ENCODE measurements around the gene RANGRF.
A peak's percentile ranks its signal among the peaks of the same experiment; 100 is the strongest.
"Not testable (repeated sequence)": the region's sequence is repeated elsewhere in the genome, so short reads cannot be mapped to it uniquely, and the experiment has no call there.

RANGRF gene

DNA sequence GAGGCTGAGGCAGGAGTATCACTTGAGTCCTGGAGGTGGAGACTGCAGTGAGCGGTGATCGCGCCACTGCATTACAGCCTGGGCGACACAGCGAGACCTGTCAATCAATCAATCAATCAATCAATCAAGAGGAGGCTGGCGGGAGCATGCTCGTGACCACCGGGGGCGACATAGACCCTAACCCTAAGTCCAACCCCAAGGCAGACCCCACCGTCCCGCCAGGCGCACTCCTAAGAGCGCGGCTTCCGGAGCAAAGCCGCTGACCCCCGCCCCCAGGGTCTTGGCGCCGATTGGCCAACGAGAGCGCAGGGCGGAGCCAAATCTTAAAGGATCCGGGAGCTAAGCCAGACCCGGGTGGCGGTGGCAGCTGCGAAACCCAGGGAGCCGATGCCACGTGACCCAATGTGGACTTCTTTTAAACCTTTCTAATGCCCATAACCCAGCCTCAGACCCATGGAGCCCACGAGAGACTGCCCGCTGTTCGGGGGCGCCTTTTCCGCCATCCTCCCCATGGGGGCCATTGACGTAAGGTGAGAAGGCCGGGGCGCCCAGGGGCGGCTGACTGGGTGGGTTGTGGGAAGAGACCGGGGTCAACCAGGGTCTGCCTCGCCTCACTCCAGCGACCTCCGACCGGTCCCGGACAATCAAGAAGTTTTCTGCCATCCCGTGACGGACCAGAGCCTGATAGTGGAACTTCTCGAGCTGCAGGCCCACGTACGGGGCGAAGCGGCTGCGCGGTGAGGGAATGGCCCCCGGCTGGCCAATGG lies at the start of gene RANGRF:
RANGRF (plus strand) TSS at position 335 of the 767 bp plus-strand sequence; CDS start at position 454, 119 bp downstream.
- peak; percentile 79 to 81 for DNase-seq

DNA sequence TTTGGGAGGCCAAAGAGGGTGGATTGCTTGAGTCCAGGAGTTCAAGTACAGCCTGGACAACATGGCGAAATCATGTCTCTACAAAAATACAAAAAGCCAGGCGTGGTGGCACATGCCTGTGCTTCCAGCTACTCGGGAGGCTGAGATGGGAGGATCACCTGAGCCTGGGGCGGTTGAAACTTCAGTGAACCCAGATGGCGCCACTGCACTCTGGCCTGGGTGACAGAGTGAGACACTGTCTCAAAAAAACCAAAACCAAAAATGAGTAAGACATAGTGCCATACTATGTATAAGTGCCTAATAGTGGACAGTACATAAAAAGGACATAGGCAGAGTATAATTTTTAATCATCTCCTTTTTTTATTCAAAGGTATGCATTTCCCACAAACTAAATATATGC lies 44.6 kb upstream of the RANGRF start:
- no peak for DNase-seq

- no peak for DNase-seq
Observed at GRCh38 chr17:8244768-8245167, 43.7 kb upstream of the RANGRF start.

DNA sequence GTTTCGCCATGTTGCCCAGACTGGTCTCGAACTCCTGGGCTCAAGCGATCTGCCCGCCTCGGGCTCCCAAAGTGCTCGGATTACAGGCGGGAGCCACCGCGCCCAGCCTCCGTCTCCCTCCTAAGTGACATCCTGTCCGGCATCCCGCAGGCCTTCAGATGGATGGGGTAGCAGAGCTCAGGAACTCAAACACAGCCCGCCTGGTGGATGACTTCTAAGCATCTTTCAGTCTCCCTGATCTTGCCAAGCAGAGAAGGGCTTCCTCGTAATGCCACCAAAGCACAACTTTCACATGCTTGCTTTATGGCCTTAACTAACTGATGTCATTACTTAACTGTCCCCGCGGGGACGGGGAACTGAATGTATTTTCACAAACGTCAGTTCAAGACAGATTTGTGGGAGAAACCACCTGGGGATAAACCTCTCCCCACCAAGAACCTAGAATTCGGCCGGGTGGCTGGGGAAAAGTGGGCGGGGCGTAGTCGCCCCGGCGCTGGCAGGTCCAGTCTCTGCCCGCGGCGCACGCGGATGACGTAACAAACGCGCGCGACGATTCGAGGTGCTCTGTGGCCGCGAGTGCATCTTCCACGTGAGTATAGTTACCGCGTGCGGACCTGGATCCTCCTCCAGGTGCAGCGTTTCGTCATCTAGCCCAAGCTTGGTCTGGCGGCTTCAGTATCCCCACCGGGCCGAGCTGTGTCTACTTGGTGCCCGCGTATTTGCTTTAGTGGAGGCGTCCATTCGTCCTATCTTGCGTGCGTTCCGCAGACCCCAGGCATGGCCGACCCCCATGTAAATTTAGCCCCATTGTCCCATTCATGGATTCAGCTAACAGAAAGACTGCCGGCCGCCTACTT lies 39.5 kb upstream of the RANGRF start, which contains the start of gene PFAS:
PFAS (plus strand) TSS at position 539 of the 857 bp plus-strand sequence. CDS start 4,649 bp downstream, outside the sequence.
- DNase-seq: peak; percentile 97 to 98

- DNase-seq: no peak
Observed at GRCh38 chr17:8249621-8250500, 38.6 kb upstream of the RANGRF start.

DNA sequence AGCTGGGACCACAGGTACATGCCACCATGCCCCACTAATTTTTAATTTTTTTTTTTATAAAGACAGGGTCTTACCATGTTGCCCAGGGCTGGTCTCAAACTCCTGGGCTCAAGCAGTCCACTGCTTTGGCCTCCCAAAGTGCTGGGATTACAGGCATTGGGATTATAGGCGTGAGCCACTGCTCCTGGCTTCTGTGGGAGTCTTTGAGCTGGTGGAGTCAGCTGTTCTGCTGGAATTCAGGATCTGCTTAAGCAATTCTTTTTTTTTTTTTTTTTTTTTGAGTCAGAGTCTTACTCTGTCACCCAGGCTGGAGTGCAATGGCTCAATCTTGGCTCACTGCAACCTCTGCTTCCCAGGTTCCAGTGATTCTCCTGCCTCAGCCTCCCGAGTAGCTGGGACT lies 37.1 kb upstream of the RANGRF start:
- not testable (repeated sequence) for DNase-seq

GRCh38 chr17:8253801-8254200 lies 34.7 kb upstream of the RANGRF start:
- no peak for DNase-seq

- no peak for DNase-seq
Observed at GRCh38 chr17:8254881-8255280, 33.6 kb upstream of the RANGRF start.

GRCh38 chr17:8255499-8255898 lies 33.0 kb upstream of the RANGRF start:
- DNase-seq: no peak

DNA sequence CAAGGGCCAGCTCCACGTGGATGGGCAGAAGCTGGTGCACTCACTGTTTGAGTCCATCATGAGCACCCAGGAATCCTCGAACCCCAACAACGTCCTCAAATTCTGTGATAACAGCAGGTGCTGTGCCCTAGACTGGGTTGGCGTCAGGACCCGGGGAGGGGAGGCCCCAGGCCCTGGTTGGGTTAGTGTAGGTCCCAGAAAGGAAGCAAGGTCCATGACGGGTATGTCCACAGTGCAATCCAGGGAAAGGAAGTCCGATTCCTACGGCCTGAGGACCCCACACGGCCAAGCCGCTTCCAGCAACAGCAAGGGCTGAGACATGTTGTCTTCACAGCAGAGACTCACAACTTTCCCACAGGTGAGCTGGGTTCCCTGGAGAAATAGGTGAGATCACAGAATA lies 32.2 kb upstream of the RANGRF start:
- DNase-seq: no peak

DNA sequence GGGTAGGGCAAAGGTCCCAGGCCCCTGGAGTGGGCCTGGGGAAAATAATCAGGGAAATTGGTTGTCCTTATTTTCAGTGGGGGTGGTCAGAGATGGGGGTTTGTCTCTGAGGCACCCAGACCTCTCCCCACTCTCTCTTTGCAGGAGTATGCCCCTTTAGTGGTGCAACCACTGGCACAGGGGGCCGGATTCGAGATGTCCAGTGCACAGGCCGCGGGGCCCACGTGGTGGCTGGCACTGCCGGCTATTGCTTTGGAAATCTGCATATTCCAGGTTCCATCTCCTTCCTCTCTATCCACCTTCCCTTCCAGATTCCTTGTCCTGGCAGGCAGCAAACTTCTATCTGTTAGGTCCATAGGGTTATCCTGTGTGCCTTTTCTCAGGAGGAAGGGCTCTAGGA lies 31.8 kb upstream of the RANGRF start:
- no peak for DNase-seq

GRCh38 chr17:8257801-8258200 lies 30.7 kb upstream of the RANGRF start:
- no peak for DNase-seq

GRCh38 chr17:8264320-8264719 lies 24.1 kb upstream of the RANGRF start:
- no peak for DNase-seq

GRCh38 chr17:8264836-8265542 lies 23.5 kb upstream of the RANGRF start:
- no peak for DNase-seq

DNA sequence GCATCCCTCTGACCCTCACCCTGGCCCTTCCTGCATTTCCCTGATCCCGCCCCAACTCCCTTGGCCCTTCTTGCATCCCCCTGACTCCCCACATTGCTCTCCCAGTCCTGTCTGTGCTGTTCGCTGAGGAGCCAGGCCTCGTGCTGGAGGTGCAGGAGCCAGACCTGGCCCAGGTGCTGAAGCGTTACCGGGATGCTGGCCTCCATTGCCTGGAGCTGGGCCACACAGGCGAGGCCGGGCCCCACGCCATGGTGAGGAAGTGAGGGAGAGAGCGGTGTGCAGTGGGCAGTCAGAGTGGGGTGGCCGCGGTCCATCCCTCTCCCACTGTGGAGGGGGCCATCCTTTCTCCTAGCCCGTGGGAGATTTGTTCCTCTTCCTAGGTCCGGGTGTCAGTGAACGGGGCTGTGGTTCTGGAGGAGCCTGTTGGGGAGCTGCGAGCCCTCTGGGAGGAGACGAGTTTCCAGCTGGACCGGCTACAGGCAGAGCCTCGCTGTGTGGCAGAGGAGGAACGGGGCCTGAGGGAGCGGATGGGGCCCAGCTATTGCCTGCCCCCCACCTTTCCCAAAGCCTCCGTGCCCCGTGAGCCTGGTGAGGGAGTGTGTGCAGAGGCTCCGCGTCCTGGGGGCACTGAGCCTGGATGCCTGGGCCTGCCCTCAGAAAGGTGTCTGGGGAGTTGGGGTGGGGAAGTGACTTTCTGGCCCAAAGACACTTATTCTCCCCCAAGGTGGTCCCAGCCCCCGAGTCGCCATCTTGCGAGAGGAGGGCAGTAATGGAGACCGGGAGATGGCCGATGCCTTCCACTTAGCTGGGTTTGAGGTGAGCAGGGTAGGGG lies 21.6 kb upstream of the RANGRF start:
- no peak for DNase-seq

DNA sequence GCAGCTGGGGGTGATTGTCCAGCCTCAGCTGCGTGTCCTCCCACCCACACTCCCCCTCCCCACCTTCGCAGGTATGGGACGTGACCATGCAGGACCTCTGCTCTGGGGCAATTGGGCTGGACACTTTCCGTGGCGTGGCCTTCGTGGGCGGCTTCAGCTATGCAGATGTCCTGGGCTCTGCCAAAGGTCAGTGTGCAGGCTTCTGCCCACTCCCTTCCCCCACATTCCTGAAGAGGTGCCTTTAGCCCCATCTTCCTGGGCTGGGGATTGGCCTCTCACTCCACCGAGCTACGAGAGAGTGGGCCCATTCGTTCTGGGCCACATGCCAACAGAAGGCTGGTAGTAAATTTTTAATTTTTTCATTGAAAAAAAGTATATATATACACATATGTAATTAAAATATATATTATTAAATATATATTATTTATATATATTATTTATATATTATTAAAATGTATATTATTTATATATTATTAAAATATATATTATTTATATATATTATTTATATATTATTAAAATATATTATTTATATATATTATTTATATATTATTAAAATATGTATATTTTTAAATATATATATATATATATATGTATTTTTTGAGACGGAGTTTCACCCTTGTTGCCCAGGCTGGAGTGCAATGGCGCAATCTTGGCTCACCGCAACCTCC lies 20.9 kb upstream of the RANGRF start:
- DNase-seq: no peak

- no peak for DNase-seq
Observed at GRCh38 chr17:8268550-8269298, 19.7 kb upstream of the RANGRF start.

- no peak for DNase-seq
Observed at GRCh38 chr17:8272421-8272820, 16.0 kb upstream of the RANGRF start.

GRCh38 chr17:8273884-8274444 lies 14.5 kb upstream of the RANGRF start:
- DNase-seq: no peak

DNA sequence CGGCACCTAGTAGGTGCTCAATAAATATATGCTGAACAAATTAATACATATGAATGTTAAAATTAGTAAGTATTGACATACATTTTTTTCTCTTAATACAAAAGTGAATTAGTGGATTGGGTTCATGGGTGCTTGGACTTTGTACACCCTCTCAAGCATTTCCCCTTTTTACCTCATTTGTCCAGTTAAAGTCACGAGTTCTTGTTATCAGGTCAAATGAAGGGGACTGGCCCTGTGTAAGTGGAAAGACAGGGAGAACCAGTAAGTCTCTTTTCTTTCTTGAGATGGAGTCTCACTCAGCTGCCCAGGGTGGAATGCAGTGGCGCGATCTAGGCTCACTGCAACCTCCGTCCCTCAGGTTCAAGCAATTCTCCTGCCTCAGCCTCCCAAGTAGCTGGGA lies 13.7 kb upstream of the RANGRF start:
- DNase-seq: no peak
